HG02610 (cell line): ENCODE data around the gene CCR7.
A peak's percentile ranks its signal among the peaks of the same experiment; 100 is the strongest.

Experiments
- ATAC-seq: cut with Tn5 transposase; IDR thresholded peaks from one replicate; pipeline ENCODE4 v1.9.1; 2021; ENCODE audit warnings: mild to moderate bottlenecking, moderate library complexity; ENCODE audit not compliant: unreplicated experiment

CCR7 gene

DNA sequence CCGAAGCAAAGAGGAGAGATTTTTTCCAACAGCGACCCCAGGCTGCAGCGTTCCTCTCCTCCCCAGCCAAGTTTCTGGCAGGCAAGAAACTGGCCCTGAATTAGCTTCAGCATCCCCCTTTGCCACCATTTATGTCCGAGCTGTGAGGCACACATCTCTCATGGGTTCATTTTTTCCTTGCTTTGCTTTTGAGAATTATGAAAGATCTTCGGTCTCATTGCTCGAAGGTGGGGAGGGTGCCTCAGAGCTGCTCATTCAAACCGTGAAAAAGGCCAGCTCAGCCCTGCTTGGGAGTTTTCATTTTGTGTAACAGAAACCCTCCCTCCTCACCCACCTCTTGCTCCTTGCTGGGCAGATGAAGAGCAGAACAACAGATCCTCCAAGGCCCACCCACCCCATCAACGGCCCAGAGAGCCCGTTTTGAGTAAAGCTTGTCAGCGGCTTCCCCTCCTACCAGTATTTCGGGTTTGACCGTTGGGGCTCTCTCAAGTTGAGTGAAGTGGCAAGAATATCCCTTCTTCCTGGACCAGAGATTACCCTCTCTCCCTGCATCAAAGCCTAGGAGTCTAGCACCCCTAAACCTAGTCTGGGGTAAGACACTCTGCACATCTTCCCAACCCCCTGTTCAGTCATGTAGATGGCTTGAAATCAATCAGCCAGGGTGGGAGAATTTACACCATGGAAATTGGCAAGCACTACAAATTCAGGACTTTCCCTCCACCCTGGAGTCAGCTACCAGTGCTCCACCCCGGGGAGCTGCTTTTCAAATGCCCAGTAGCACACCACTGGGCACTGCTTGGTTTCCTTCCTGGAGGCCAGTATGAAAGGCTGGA lies 1.8 kb downstream of the CCR7 start:
- no peak for ATAC-seq

DNA sequence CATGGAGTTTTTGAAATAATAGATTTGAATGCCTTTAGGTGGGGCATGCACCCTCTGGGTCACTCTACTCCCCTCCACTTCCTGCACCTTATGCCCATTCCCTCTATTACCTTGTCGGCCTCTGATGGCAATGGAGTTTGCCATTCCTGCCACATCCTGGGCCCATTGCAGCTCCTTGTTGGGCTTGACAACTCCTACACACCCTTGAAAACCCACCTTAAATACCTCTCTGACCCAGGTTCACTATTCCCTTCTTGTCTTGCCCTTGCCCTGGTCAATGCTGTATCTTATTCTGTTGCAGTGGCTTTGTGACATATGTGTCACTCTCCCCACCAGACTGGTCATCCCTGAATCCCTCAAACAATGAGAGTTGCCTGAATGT lies 2.4 kb downstream of the CCR7 start:
- no peak for ATAC-seq

DNA sequence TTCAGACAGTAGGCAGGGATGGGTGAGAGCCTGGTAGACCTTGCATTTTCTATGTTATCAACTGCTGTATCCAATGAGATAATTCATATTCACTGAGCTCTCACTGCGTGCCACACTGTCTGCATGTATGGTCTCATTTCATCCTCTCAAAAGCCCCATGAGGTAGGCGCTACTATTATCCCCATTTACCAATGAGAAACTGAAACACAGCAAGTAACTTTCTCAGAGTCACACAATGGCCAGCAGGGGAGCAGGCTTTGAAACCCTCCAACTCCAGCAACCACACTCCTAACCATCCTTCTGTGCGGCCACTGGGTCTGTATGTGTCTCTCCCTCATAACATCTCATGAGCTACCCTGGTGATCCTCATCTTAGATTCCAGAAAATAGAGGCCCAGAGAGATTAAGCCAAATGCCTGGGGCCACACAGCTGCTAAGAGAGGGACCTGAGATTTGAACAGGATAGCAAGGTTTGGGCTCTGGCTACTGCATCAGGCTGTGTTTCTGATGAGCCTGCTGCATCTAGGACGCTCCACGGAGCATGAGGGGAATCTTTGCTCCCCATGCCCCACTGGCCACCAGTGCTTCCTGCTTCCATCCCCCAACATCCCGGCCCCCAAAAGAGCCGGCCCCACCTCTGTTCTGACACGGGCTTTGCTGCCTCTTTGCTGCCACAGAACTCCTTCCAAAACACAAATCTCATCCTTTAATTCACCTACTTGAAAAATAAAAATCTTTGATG lies 3.2 kb downstream of the CCR7 start:
- ATAC-seq = peak; percentile 32

GRCh38 chr17:40561294-40561870 lies 3.9 kb downstream of the CCR7 start:
- ATAC-seq = peak; percentile 31

DNA sequence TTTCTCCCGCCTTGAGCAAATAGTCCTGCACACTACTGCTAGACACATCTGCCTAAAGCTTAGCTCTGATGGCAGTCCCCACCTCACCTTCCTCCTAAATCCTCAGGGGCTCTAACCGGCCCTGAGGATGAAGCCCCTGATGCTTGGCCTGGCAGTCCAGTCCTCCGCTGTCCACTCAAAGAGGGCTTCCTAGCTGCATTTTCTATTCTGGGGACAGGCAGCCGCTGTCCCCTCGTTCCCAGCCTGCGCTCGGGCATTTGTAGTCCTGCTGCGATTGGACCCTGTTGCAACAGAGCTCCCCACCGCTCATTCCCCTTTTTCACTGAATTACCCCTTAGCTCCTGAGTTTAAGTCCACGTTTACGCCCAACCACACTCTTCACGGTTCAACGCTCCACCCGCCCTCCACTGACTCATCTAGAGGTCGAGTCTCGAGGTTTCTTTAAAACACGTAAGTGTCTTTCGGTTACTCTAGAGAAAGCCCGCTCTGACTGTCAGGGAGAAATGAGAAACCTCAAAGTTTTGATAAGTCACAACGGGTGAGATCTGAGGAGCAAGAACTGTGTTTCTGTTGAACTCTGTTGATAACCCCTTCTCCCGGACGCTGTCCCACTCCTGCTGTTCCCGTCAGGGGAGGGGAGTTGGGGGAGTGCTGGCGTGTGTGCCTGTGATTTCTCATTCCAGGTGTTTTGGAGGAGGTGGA lies 4.5 kb downstream of the CCR7 start:
- peak; percentile 44 for ATAC-seq

DNA sequence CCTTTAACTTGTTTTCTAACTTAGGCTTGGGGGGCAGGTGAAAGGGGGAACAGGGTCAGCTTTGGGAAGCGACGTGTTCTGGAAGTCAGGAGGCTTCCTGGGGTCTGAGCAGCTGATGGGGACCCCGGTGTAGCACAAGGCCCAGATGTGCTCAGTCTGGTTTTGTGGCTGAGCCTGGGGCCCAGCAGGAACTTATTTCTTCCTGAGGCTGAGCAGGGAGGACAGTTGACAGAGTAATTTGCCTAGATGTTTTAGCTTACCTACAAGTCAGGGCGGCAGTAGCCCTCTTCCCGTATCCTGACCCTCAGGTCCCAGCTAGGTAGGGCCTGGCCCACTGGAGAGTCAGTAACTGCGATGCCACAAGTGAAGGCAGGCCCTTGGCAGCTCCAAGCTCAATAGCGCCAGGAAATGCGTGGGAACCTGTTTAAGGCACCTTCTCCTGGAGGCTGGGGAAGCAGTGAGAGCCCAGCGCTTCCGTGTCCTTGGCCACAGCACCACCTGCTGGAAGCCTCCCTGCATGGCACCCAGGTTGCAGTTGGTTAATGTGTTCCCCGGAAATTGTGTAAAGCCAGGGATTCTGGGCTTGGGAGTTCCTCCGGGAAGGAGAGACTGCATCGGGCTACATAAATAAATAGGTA lies 5.2 kb downstream of the CCR7 start:
- no peak for ATAC-seq

GRCh38 chr17:40559564-40559916 lies 5.7 kb downstream of the CCR7 start:
- ATAC-seq = no peak

GRCh38 chr17:40558890-40559563 lies 6.2 kb downstream of the CCR7 start:
- no peak for ATAC-seq

- ATAC-seq = no peak
These were observed 6.9 kb downstream of the CCR7 start for GRCh38 chr17:40558300-40558889.

DNA sequence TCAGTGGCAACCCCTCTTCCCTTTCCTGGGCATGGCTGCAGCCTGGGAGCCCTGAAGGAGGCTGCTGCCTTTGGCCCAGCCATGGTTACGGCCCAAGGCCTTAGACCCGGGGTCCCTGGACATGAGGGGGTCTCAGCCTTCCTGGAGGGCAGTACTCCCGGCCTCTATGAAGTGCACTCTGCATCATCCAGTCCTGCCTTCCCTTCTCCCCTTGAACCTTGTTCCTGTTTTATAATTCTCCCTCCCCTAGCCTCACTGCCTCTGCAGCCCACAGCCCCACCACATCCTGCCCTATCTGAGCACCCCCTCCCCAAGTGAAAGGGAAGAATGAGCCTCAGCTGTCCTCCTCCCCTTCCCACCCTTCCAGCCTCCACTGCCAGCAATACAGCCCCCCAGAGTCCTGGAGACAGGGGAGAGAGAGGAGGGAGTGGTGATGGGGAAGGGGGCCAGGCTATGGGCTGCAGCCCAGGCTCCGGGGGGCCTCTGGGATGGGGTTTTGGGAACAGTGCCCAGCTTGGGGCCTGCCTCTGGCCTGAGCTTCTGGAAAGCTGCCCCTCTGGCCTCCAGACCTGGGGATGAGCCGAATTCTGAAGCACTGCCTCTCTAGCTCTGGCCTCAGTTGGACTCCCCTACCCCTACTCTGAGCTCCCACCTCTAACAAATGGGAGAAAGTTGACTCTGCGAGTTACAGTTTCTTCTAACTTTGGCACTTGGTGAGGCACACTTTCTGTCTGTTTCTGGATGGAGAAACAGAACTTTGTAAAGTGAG lies 7.6 kb downstream of the CCR7 start:
- no peak for ATAC-seq

- ATAC-seq = no peak
These were observed 8.3 kb downstream of the CCR7 start for GRCh38 chr17:40556884-40557414.

DNA sequence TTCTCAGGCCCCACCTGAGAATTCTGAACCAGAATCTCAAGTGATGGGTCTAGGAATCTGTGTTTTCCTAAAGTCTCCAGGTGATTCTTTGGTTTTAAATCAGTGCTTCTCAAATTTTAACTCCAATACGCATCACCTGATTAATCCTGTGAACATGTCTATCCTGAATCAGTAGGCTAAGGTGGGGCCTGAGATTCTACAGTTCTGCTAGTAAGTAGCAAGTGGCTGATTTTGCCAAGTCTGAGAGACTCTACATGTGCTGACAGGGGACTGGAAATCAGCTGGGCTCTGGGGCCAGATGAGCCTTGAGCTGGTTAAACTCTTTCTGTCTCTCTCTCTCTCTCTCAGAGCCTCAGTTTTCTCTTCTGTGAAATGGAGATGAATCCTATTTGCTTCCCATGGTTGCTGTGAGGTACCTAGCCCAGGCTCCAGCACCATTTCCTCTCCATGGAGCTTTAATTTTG lies 9.0 kb downstream of the CCR7 start:
- ATAC-seq = no peak

DNA sequence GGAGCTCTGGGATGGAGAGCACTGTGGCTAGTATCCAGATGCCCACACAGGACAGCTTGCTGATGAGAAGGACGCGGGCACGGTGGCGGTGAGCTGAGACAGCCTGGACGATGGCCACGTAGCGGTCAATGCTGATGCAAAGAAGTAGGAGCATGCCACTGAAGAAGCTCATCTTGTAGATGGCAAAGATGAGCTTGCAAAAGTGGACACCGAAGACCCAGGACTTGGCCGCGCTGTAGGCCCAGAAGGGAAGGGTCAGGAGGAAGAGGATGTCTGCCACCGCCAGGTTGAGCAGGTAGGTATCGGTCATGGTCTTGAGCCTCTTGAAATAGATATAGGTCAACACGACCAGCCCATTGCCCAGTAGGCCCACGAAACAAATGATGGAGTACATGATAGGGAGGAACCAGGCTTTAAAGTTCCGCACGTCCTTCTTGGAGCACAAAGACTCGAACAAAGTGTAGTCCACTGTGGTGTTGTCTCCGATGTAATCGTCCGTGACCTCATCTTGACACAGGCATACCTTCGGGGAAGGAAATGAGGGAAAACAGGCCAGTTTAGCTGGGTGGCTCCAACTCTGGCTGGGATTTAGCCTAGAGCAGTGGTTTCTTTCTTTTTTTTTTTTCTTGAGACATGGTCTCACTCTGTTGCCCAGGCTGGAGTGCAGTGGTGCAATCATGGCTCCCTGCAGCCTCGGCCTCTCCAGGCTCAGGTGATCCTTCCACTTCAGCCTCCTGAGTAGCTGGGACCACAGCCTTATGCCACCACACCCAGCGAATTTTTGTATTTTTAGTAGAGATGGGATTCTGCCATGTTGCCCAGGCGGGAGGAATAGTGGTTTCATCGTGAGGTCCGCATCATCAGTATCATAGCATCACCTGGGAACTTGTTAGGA lies 9.7 kb downstream of the CCR7 start:
- ATAC-seq = no peak

GRCh38 chr17:40554646-40555295 lies 10.5 kb downstream of the CCR7 start:
- no peak for ATAC-seq

- peak; percentile 35 for ATAC-seq
These were observed 11.4 kb downstream of the CCR7 start for GRCh38 chr17:40553694-40554534.
